Neuronal stem cell (in vitro differentiated cells): Measurements from ENCODE around the gene SNX15.

Source experiments
- DNase-seq: peaks from one replicate; pipeline ENCODE4 v3.0.0-alpha.2; 2013; ENCODE audit warnings: low spot score
- H2AFZ ChIP-seq: one replicate; pipeline ENCODE4 v1.6.1; 2013; ENCODE audit warnings: mild to moderate bottlenecking, low read length, inconsistent platforms
- H2AK5ac ChIP-seq: 2 replicates; pipeline ENCODE4 v1.6.1; 2013; ENCODE audit warnings: low read depth, mild to moderate bottlenecking, inconsistent platforms, low read length, moderate library complexity, mixed read lengths
- H2BK120ac ChIP-seq: 2 replicates; pipeline ENCODE4 v1.6.1; 2013; ENCODE audit warnings: low read depth, mild to moderate bottlenecking, inconsistent platforms, low read length, moderate library complexity, mixed read lengths
- H2BK12ac ChIP-seq: one replicate; pipeline ENCODE4 v1.6.1; 2013; ENCODE audit warnings: low read length, inconsistent platforms
- H2BK15ac ChIP-seq: 2 replicates; pipeline ENCODE4 v1.6.1; 2013; ENCODE audit warnings: mild to moderate bottlenecking, low read length, inconsistent platforms, mixed read lengths
- H2BK5ac ChIP-seq: one replicate; pipeline ENCODE4 v1.6.1; 2013; ENCODE audit warnings: inconsistent platforms, mild to moderate bottlenecking, low read length, moderate library complexity
- H3K14ac ChIP-seq: one replicate; pipeline ENCODE4 v1.6.1; 2013; ENCODE audit warnings: low read length, inconsistent platforms
- H3K18ac ChIP-seq: 2 replicates; pipeline ENCODE4 v1.6.1; 2013; ENCODE audit warnings: low read length, inconsistent platforms
- H3K23ac ChIP-seq: 2 replicates; pipeline ENCODE4 v1.6.1; 2013; ENCODE audit warnings: low read depth, mild to moderate bottlenecking, mixed read lengths, low read length, inconsistent platforms; ENCODE audit not compliant: poor library complexity
- H3K27ac ChIP-seq: replicated peaks from 3 replicates; pipeline ENCODE4 v1.5.1; 2013; ENCODE audit warnings: low read length, inconsistent platforms
- H3K27me3 ChIP-seq, 3 experiments: 2 replicates each; pipeline ENCODE4 v1.6.1; 2013; ENCODE audit warnings: low read length in 3 of 3, mild to moderate bottlenecking in 2 of 3, inconsistent platforms in 1 of 3, low read depth in 1 of 3, mixed read lengths in 1 of 3, moderate library complexity in 1 of 3; ENCODE audit not compliant: control insufficient read depth in 3 of 3, insufficient read depth in 3 of 3
- H3K36me3 ChIP-seq, 2 donors: replicated peaks in 1 of 2; 2 replicates each; pipeline ENCODE4 v1.6.1; 2013; ENCODE audit warnings: low read length in 2 of 2; ENCODE audit not compliant: control insufficient read depth in 2 of 2, insufficient read depth in 2 of 2
- H3K4ac ChIP-seq: 2 replicates; pipeline ENCODE4 v1.6.1; 2013; ENCODE audit warnings: inconsistent platforms, mild to moderate bottlenecking, low read length, moderate library complexity
- H3K4me1 ChIP-seq, 2 donors: 1 replicate in 1 of 2; 2 replicates in 1 of 2; pipeline ENCODE4 v1.6.1; 2013; ENCODE audit warnings: low read length in 2 of 2, low read depth in 1 of 2; ENCODE audit not compliant: control insufficient read depth in 2 of 2, insufficient read depth in 1 of 2
- H3K4me2 ChIP-seq: one replicate; pipeline ENCODE4 v1.6.1; 2013; ENCODE audit warnings: mild to moderate bottlenecking, low read length, inconsistent platforms; ENCODE audit not compliant: insufficient read depth, poor library complexity, severe bottlenecking
- H3K4me3 ChIP-seq, 2 donors: 2 replicates each; pipeline ENCODE4 v1.5.1; 2013; ENCODE audit warnings: low read length in 2 of 2, mild to moderate bottlenecking in 2 of 2, inconsistent platforms in 1 of 2, moderate library complexity in 1 of 2
- H3K79me1 ChIP-seq: one replicate; pipeline ENCODE4 v1.6.1; 2013; ENCODE audit warnings: low read depth, mild to moderate bottlenecking, inconsistent platforms, low read length, moderate library complexity
- H3K9ac ChIP-seq: one replicate; pipeline ENCODE4 v1.6.1; 2013; ENCODE audit warnings: mild to moderate bottlenecking, low read depth, low read length, inconsistent platforms; ENCODE audit not compliant: poor library complexity
- H3K9me3 ChIP-seq, 2 donors: replicated peaks in 1 of 2; 2 replicates each; pipeline versions ENCODE3 to v1.6.1; 2013; ENCODE audit warnings: low read length in 2 of 2, mild to moderate bottlenecking in 2 of 2, inconsistent platforms in 1 of 2, low read depth in 1 of 2, mixed read lengths in 1 of 2, moderate library complexity in 1 of 2; ENCODE audit not compliant: control insufficient read depth in 2 of 2, insufficient read depth in 1 of 2
- H4K8ac ChIP-seq: one replicate; pipeline ENCODE4 v1.6.1; 2013; ENCODE audit warnings: low read depth, mild to moderate bottlenecking, inconsistent platforms, low read length, moderate library complexity
- H4K91ac ChIP-seq: one replicate; pipeline ENCODE4 v1.6.1; 2013; ENCODE audit warnings: low read length, low read depth, mild to moderate bottlenecking, inconsistent platforms; ENCODE audit not compliant: poor library complexity
- WGBS, 2 donors: extraction: QIAGEN DNeasy Blood & Tissue Kit; methylation state at CpG; one replicate each; pipeline ENCODE4 v1.1.7; 2013; ENCODE audit warnings: missing lambda C conversion rate in 2 of 2, mixed read lengths in 1 of 2; ENCODE audit not compliant: insufficient read length in 2 of 2, insufficient replicate concordance in 1 of 2; ENCODE audit errors: extremely low coverage in 2 of 2; 5-methylcytosine and 5-hydroxymethylcytosine counted together

The SNX15 gene

GRCh38 chr11:65072631-65072966 lies 45.4 kb downstream of the SNX15 start:
- no CpG with 5 or more reads among the region's 1 CpG for WGBS, 2 donors
- Histone ChIP-seq H2AK5ac (peak overlapping the region; percentile 33), H3K36me3 (peaks cover 4 to 24% of the 10 kb centered on the region in 2 donors)

GRCh38 chr11:65077451-65077850 lies 50.2 kb downstream of the SNX15 start:
- no peak overlapping the region for H3K14ac ChIP-seq
- no peak overlapping the region for H2BK12ac ChIP-seq
- DNase-seq = no peak
- no peaks in the 10 kb centered on the region for H3K27me3 ChIP-seq
- no peak overlapping the region for H2BK120ac ChIP-seq
- H3K4me2 ChIP-seq = no peak overlapping the region
- H4K91ac ChIP-seq = no peak overlapping the region
- no peak overlapping the region for H3K23ac ChIP-seq
- no peak overlapping the region for H3K4me3 ChIP-seq
- no peak overlapping the region for H2AK5ac ChIP-seq
- H4K8ac ChIP-seq = no peak overlapping the region
- H3K9me3 ChIP-seq = no peaks in the 10 kb centered on the region
- H3K79me1 ChIP-seq = peaks cover 12% of the 10 kb centered on the region
- peaks cover 33 to 67% of the 10 kb centered on the region in 2 donors for H3K36me3 ChIP-seq
- H2AFZ ChIP-seq = no peak overlapping the region
- H2BK5ac ChIP-seq = no peak overlapping the region
- peaks cover 0 to under 1% of the 10 kb centered on the region in 2 donors for H3K4me1 ChIP-seq
- no peak overlapping the region for H2BK15ac ChIP-seq
- H3K18ac ChIP-seq = no peak overlapping the region
- no CpG with 5 or more reads among the region's 4 CpGs for WGBS, 2 donors
- H3K9ac ChIP-seq = no peak overlapping the region
- no peak overlapping the region for H3K27ac ChIP-seq
- no peak overlapping the region for H3K4ac ChIP-seq

More at GRCh38 chr11:65072631-65072966, 45.4 kb downstream of the SNX15 start:
- H2AFZ ChIP-seq = no peak overlapping the region
- no peak overlapping the region for H2BK5ac ChIP-seq
- no peak overlapping the region for H3K4me2 ChIP-seq
- H3K27me3 ChIP-seq = no peaks in the 10 kb centered on the region
- H3K4me1 ChIP-seq = no peaks in the 10 kb centered on the region
- no peak overlapping the region for H2BK120ac ChIP-seq
- H3K9me3 ChIP-seq = no peaks in the 10 kb centered on the region
- no peak overlapping the region for H2BK12ac ChIP-seq
- H3K27ac ChIP-seq = no peak overlapping the region
- H3K14ac ChIP-seq = no peak overlapping the region
- H3K4ac ChIP-seq = no peak overlapping the region
- no peak overlapping the region for H3K9ac ChIP-seq
- no peak overlapping the region for H3K4me3 ChIP-seq
- H2BK15ac ChIP-seq = no peak overlapping the region
- no peak overlapping the region for H3K18ac ChIP-seq
- no peak for DNase-seq
- H3K23ac ChIP-seq = no peak overlapping the region
- no peak overlapping the region for H4K8ac ChIP-seq
- peaks cover 2% of the 10 kb centered on the region for H3K79me1 ChIP-seq
- no peak overlapping the region for H4K91ac ChIP-seq

GRCh38 chr11:65078151-65078550 lies 50.9 kb downstream of the SNX15 start:
- Histone ChIP-seq H3K27me3 (no peaks in the 10 kb centered on the region), H3K18ac (no peak overlapping the region), H3K36me3 (peaks cover 35 to 74% of the 10 kb centered on the region in 2 donors), H3K79me1 (peaks cover 12% of the 10 kb centered on the region), H2BK12ac (no peak overlapping the region), H2AFZ (no peak overlapping the region), H3K4me3 (no peak overlapping the region), H3K4me2 (no peak overlapping the region), H2BK15ac (no peak overlapping the region), H2AK5ac (no peak overlapping the region), H4K8ac (no peak overlapping the region), H2BK120ac (no peak overlapping the region), H3K27ac (no peak overlapping the region), H3K4ac (no peak overlapping the region), H4K91ac (no peak overlapping the region), H3K14ac (no peak overlapping the region), H3K9ac (no peak overlapping the region), H3K4me1 (peaks cover 0 to 7% of the 10 kb centered on the region in 2 donors), H3K23ac (no peak overlapping the region), H3K9me3 (no peaks in the 10 kb centered on the region), H2BK5ac (no peak overlapping the region)
- no CpG with 5 or more reads among the region's 3 CpGs for WGBS, 2 donors
- DNase-seq = no peak

GRCh38 chr11:65078786-65079342 lies 51.6 kb downstream of the SNX15 start:
- Histone ChIP-seq H3K14ac (no peak overlapping the region), H3K9ac (no peak overlapping the region), H2BK12ac (no peak overlapping the region), H2BK5ac (no peak overlapping the region), H3K4me3 (no peak overlapping the region), H3K4me2 (no peak overlapping the region), H3K27me3 (no peaks in the 10 kb centered on the region), H3K23ac (no peak overlapping the region), H2BK15ac (no peak overlapping the region), H3K9me3 (no peaks in the 10 kb centered on the region), H3K79me1 (peaks cover 12% of the 10 kb centered on the region), H3K18ac (no peak overlapping the region), H2BK120ac (no peak overlapping the region), H3K36me3 (peaks cover 35 to 74% of the 10 kb centered on the region in 2 donors), H3K4me1 (peaks cover 0 to 8% of the 10 kb centered on the region in 2 donors), H2AFZ (no peak overlapping the region), H2AK5ac (no peak overlapping the region), H4K8ac (no peak overlapping the region), H3K27ac (no peak overlapping the region), H3K4ac (no peak overlapping the region), H4K91ac (no peak overlapping the region)
- DNase-seq = no peak
- no CpG with 5 or more reads among the region's 9 CpGs for WGBS, 2 donors
